BLaER1 (cell line): ENCODE measurements around the gene SLC39A1.

Source experiments
- H3K27ac ChIP-seq: shearing (Covaris generic); formaldehyde crosslinking; 2 replicates; pipeline ENCODE4 v1.8.1; 2022
- H3K27me3 ChIP-seq: shearing (Covaris generic); formaldehyde crosslinking; 2 replicates; pipeline ENCODE4 v1.8.1; 2022
- H3K36me3 ChIP-seq: shearing (Covaris generic); formaldehyde crosslinking; 2 replicates; pipeline ENCODE4 v1.8.1; 2022
- H3K4me1 ChIP-seq: shearing (Covaris generic); formaldehyde crosslinking; 2 replicates; pipeline ENCODE4 v1.8.1; 2022
- H3K4me2 ChIP-seq: shearing (Covaris generic); formaldehyde crosslinking; 2 replicates; pipeline ENCODE4 v1.8.1; 2022
- H3K4me3 ChIP-seq: shearing (Covaris generic); formaldehyde crosslinking; 2 replicates; pipeline ENCODE4 v1.8.1; 2022
- H3K9ac ChIP-seq: shearing (Covaris generic); formaldehyde crosslinking; 2 replicates; pipeline ENCODE4 v1.8.1; 2022
- H3K9me3 ChIP-seq: shearing (Covaris generic); formaldehyde crosslinking; 2 replicates; pipeline ENCODE4 v1.8.1; 2022
- H4K20me1 ChIP-seq: shearing (Covaris generic); formaldehyde crosslinking; 2 replicates; pipeline ENCODE4 v1.8.1; 2022
- Cebpa-rat ChIP-seq: shearing (Covaris generic); IDR thresholded peaks from 2 replicates; pipeline ENCODE4 v1.8.1; 2022

The SLC39A1 gene

GRCh38 chr1:153933430-153933829, 29.9 kb downstream of the SLC39A1 start:
- Histone ChIP-seq H3K9ac (no peak overlapping the region), H3K4me1 (peaks cover 16% of the 10 kb centered on the region), H3K27ac (no peak overlapping the region), H3K9me3 (no peaks in the 10 kb centered on the region), H4K20me1 (no peaks in the 10 kb centered on the region), H3K27me3 (no peaks in the 10 kb centered on the region), H3K4me2 (no peak overlapping the region), H3K36me3 (peaks cover 95% of the 10 kb centered on the region), H3K4me3 (no peak overlapping the region)
- TF ChIP-seq Cebpa-rat: no peak

- TF ChIP-seq Cebpa-rat: no peak
- H3K4me1 ChIP-seq: peaks cover 25% of the 10 kb centered on the region
- no peaks in the 10 kb centered on the region for H3K27me3 ChIP-seq
- H4K20me1 ChIP-seq: no peaks in the 10 kb centered on the region
- no peak overlapping the region for H3K4me2 ChIP-seq
- H3K27ac ChIP-seq: no peak overlapping the region
- H3K9ac ChIP-seq: no peak overlapping the region
- H3K9me3 ChIP-seq: no peaks in the 10 kb centered on the region
- peaks cover 85% of the 10 kb centered on the region for H3K36me3 ChIP-seq
- no peak overlapping the region for H3K4me3 ChIP-seq
These were observed 30.9 kb downstream of the SLC39A1 start for GRCh38 chr1:153932156-153933131.

- peaks cover 63% of the 10 kb centered on the region for H3K36me3 ChIP-seq
- peaks cover 36% of the 10 kb centered on the region for H3K4me1 ChIP-seq
- H3K4me3 ChIP-seq: no peak overlapping the region
- H3K27me3 ChIP-seq: no peaks in the 10 kb centered on the region
- H3K27ac ChIP-seq: no peak overlapping the region
- no peaks in the 10 kb centered on the region for H4K20me1 ChIP-seq
- no peak overlapping the region for H3K4me2 ChIP-seq
- H3K9me3 ChIP-seq: no peaks in the 10 kb centered on the region
- TF ChIP-seq Cebpa-rat: no peak
- H3K9ac ChIP-seq: no peak overlapping the region
These were observed 33.1 kb downstream of the SLC39A1 start for GRCh38 chr1:153929981-153930948.

GRCh38 chr1:153929426-153929825, 33.9 kb downstream of the SLC39A1 start:
- Histone ChIP-seq H3K9me3 (no peaks in the 10 kb centered on the region), H3K4me1 (peaks cover 40% of the 10 kb centered on the region), H4K20me1 (no peaks in the 10 kb centered on the region), H3K27ac (peak overlapping the region; percentile 22; the same call in 1 of the 2 replicates), H3K4me3 (no peak overlapping the region), H3K9ac (no peak overlapping the region), H3K27me3 (no peaks in the 10 kb centered on the region), H3K4me2 (peak overlapping the region; percentile 37), H3K36me3 (peaks cover 55% of the 10 kb centered on the region)
- TF ChIP-seq Cebpa-rat: no peak

GRCh38 chr1:153928791-153929341, 34.5 kb downstream of the SLC39A1 start:
- Histone ChIP-seq H3K9me3 (no peaks in the 10 kb centered on the region), H3K27me3 (no peaks in the 10 kb centered on the region), H3K4me1 (peaks cover 46% of the 10 kb centered on the region), H3K27ac (0 out of 2 replicates have a peak overlapping the region, but pooled peaks have one; percentile 31), H3K4me2 (peak overlapping the region; percentile 37), H3K9ac (no peak overlapping the region), H4K20me1 (no peaks in the 10 kb centered on the region), H3K4me3 (no peak overlapping the region), H3K36me3 (peaks cover 49% of the 10 kb centered on the region)
- no peak for TF ChIP-seq Cebpa-rat

GRCh38 chr1:153928245-153928644, 35.1 kb downstream of the SLC39A1 start:
- Histone ChIP-seq H3K4me1 (peaks cover 48% of the 10 kb centered on the region), H3K36me3 (peaks cover 43% of the 10 kb centered on the region), H3K9ac (0 out of 2 replicates have a peak overlapping the region, but pooled peaks have one; percentile 32), H3K27ac (peak overlapping the region; percentile 31; the same call in 1 of the 2 replicates), H3K27me3 (no peaks in the 10 kb centered on the region), H4K20me1 (no peaks in the 10 kb centered on the region), H3K4me2 (peak overlapping the region; percentile 37), H3K4me3 (no peak overlapping the region), H3K9me3 (no peaks in the 10 kb centered on the region)
- TF ChIP-seq Cebpa-rat: no peak

GRCh38 chr1:153926405-153926804, 36.9 kb downstream of the SLC39A1 start:
- peak overlapping the region; percentile 64; the same call in 1 of the 2 replicates for H3K4me2 ChIP-seq
- H3K27me3 ChIP-seq: no peaks in the 10 kb centered on the region
- no peak for TF ChIP-seq Cebpa-rat
- H3K36me3 ChIP-seq: peaks cover 25% of the 10 kb centered on the region
- H3K27ac ChIP-seq: no peak overlapping the region
- H3K4me3 ChIP-seq: no peak overlapping the region
- peaks cover 50% of the 10 kb centered on the region for H3K4me1 ChIP-seq
- peaks cover 8% of the 10 kb centered on the region for H4K20me1 ChIP-seq
- no peak overlapping the region for H3K9ac ChIP-seq
- H3K9me3 ChIP-seq: no peaks in the 10 kb centered on the region

- Histone ChIP-seq H3K9me3 (no peaks in the 10 kb centered on the region), H3K4me2 (peak within 1 kb of the TSS; percentile 96), H4K20me1 (peaks cover 39% of the 10 kb centered on the region), H3K36me3 (peaks cover 4% of the 10 kb centered on the region; the same call in 1 of the 2 replicates), H3K9ac (peak within 1 kb of the TSS; percentile 91), H3K4me3 (peak within 1 kb of the TSS; percentile 78), H3K27ac (peak within 1 kb of the TSS; percentile 87), H3K27me3 (no peaks in the 10 kb centered on the region), H3K4me1 (peaks cover 62% of the 10 kb centered on the region)
- TF ChIP-seq Cebpa-rat: no peak
These were observed 40.1 kb downstream of the SLC39A1 start, which contains the start of gene GATAD2B for GRCh38 chr1:153922972-153923925. TSS of gene GATAD2B (minus strand) at chr1:153922972. CDS start at chr1:153828347, 94,625 bp downstream.
